HepG2 (cell line): ENCODE measurements around the gene EFCAB8. TPM values are rescaled to one million over a fixed set of nuclear protein-coding genes. Genes with fewer than 3 reads are reported as not detected.
A peak's percentile ranks its signal among the peaks of the same experiment; 100 is the strongest.

Experiments
- FOSL2 ChIP-seq: sonication (generic); formaldehyde crosslinking; IDR thresholded peaks from 2 replicates; pipeline ENCODE4 v1.4.0; 2020; ENCODE audit warnings: missing genetic modification reagents
- KLF9 ChIP-seq: IDR thresholded peaks from 2 replicates; pipeline ENCODE4 v1.6.1; 2016; ENCODE audit warnings: low read depth
- MAZ ChIP-seq, 2 experiments: sonication (generic) in 1 of 2; formaldehyde crosslinking in 1 of 2; IDR thresholded peaks; 2 replicates each; pipeline versions ENCODE4 v1.5.0 to v1.6.1; 2012 to 2020; ENCODE audit warnings: low read depth in 2 of 2, mild to moderate bottlenecking in 2 of 2, borderline replicate concordance in 1 of 2, improper control_type of control experiment in 1 of 2, low read length in 1 of 2, missing genetic modification reagents in 1 of 2, moderate library complexity in 1 of 2
- MIER2 ChIP-seq: IDR thresholded peaks from 2 replicates; pipeline ENCODE4 v1.6.1; 2016; ENCODE audit warnings: missing biosample characterization, missing genetic modification reagents
- MYNN ChIP-seq: sonication (generic); formaldehyde crosslinking; IDR thresholded peaks from 2 replicates; pipeline ENCODE4 v1.4.0; 2020; ENCODE audit warnings: mild to moderate bottlenecking, low read depth, missing genetic modification reagents
- NFATC3 ChIP-seq: sonication (generic); formaldehyde crosslinking; IDR thresholded peaks from 2 replicates; pipeline ENCODE4 v1.5.1; 2020; ENCODE audit warnings: mild to moderate bottlenecking, missing genetic modification reagents
- SIX1 ChIP-seq: sonication (generic); formaldehyde crosslinking; IDR thresholded peaks from 2 replicates; pipeline ENCODE4 v1.4.0; 2020; ENCODE audit warnings: missing genetic modification reagents, borderline replicate concordance
- SMAD9 ChIP-seq: sonication (generic); formaldehyde crosslinking; IDR thresholded peaks from 2 replicates; pipeline ENCODE4 v1.5.1; 2020; ENCODE audit warnings: mild to moderate bottlenecking, missing genetic modification reagents
- SRSF1 ChIP-seq: fragments of 200-400 bp; formaldehyde crosslinking; optimal IDR thresholded peaks from 2 replicates; pipeline ENCODE3; 2017; ENCODE audit warnings: mild to moderate bottlenecking, low read depth, low read length, moderate library complexity
- WIZ ChIP-seq: sonication (generic); formaldehyde crosslinking; IDR thresholded peaks from 2 replicates; pipeline ENCODE4 v1.5.1; 2020; ENCODE audit warnings: mild to moderate bottlenecking, missing genetic modification reagents
- ZBTB7B ChIP-seq: sonication (generic); formaldehyde crosslinking; IDR thresholded peaks from 2 replicates; pipeline ENCODE4 v1.4.0; 2020; ENCODE audit warnings: missing genetic modification reagents
- ZFY ChIP-seq: sonication (generic); formaldehyde crosslinking; IDR thresholded peaks from 2 replicates; pipeline ENCODE4 v1.4.0; 2020; ENCODE audit warnings: missing genetic modification reagents
- ZNF20 ChIP-seq: sonication (generic); formaldehyde crosslinking; IDR thresholded peaks from 2 replicates; pipeline ENCODE4 v1.4.0; 2020; ENCODE audit warnings: mild to moderate bottlenecking, moderate library complexity, missing genetic modification reagents
- ZNF235 ChIP-seq: sonication (generic); formaldehyde crosslinking; IDR thresholded peaks from 2 replicates; pipeline ENCODE4 v1.8.1; 2023; ENCODE audit warnings: mild to moderate bottlenecking, missing genetic modification reagents, borderline replicate concordance
- ZNF282 ChIP-seq: fragments of 450-650 bp; IDR thresholded peaks from 2 replicates; pipeline ENCODE4 v1.6.1; 2018; ENCODE audit not compliant: partially characterized antibody
- ZNF547 ChIP-seq: sonication (generic); formaldehyde crosslinking; IDR thresholded peaks from 2 replicates; pipeline ENCODE4 v1.5.1; 2020; ENCODE audit warnings: mild to moderate bottlenecking, missing genetic modification reagents
- polyA plus RNA-seq, 8 experiments: library from polyadenylated mRNA; depleted of rRNA in 3 of 8; stranded (reverse) in 7 of 8; unstranded in 1 of 8; fragments of >200 nt; fragmentation: Illumina TruSeq in 4 of 8; extraction: Trizol in 4 of 8; gene quantifications; 2 replicates each; pipeline versions ENCODE4 v1.2.1 to v1.2.3, GENCODE V29; 2011 to 2016; ENCODE audit warnings: low read depth in 4 of 8, missing spikeins in 1 of 8, mixed read lengths in 1 of 8; ENCODE audit not compliant: insufficient read depth in 1 of 8
- total RNA-seq, 5 experiments: library from RNA; depleted of rRNA; stranded (reverse); fragments of >200 nt; fragmentation: Illumina TruSeq; extraction: Trizol; gene quantifications; 2 replicates each; pipeline ENCODE4 v1.2.3, GENCODE V29; 2016; ENCODE audit warnings: low read depth in 1 of 5
- TF ChIP-seq, protein P1 (sequence below): sonication (generic); formaldehyde crosslinking; IDR thresholded peaks from 2 replicates; pipeline ENCODE4 v1.9.0; 2021; ENCODE audit warnings: missing genetic modification reagents, borderline replicate concordance
- TF ChIP-seq, protein P2 (sequence below): sonication (generic); formaldehyde crosslinking; IDR thresholded peaks from 2 replicates; pipeline ENCODE4 v1.5.0; 2020; ENCODE audit warnings: missing genetic modification reagents
- TF ChIP-seq, protein P3 (sequence below): sonication (generic); IDR thresholded peaks from 2 replicates; pipeline ENCODE4 v1.6.1; 2016; ENCODE audit warnings: low read depth, borderline replicate concordance

EFCAB8 gene
- total and polyA plus RNA-seq, 2 of the 13 experiments (the other 11 are each of a cell fraction or from before 2014, with no cell fraction given) = 0.15 to 0.22 TPM

DNA sequence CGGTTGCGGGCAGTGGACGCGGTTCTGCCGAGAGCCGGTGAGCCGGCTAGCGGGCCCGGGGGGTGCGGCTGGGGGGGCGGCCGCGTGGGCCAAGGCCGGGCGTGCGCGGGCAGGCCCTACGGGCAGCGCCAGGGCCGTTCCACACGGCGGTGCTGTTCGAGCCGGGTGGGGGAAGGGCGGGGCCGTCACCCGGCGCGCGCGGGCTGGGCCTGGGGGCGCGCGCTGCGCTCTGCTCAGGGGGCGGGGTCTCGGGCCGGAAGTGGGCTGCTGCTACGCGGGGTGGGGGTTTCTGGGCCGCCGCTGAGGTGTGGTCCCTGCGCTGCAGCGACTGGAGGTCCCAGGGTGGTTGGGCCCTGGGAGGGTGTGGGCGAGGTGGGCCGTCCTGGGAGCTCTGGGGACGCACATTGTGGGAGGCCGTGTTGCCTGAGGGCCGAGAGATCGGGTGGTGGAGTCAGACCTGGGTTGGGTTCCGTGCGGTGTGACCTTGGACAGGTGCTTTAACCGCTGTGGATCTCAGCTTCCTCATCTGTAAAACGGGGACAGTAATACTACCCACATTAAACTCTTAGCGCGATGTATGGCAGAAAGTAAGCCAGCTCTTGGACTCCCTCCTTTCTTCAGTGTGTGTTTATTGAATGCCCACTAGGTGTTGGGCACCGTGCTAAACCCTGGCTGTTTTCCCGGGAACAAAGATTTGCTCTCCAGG lies 38.6 kb upstream of the EFCAB8 start (continued):
- peak; percentile 37; the same call in 1 of the 2 replicates for TF ChIP-seq MAZ (IDR thresholded peaks at IDR 0.05; ENCODE audit: borderline replicate concordance, low read depth, low read length)
- peak; percentile 81; the same call in 1 of the 2 replicates for TF ChIP-seq MAZ (CRISPR knock-in tag; IDR thresholded peaks at IDR 0.05; ENCODE audit: low read depth)
- TF ChIP-seq WIZ (CRISPR knock-in tag) = peak; percentile 28; the same call in 1 of the 2 replicates
- TF ChIP-seq, protein P1, sequence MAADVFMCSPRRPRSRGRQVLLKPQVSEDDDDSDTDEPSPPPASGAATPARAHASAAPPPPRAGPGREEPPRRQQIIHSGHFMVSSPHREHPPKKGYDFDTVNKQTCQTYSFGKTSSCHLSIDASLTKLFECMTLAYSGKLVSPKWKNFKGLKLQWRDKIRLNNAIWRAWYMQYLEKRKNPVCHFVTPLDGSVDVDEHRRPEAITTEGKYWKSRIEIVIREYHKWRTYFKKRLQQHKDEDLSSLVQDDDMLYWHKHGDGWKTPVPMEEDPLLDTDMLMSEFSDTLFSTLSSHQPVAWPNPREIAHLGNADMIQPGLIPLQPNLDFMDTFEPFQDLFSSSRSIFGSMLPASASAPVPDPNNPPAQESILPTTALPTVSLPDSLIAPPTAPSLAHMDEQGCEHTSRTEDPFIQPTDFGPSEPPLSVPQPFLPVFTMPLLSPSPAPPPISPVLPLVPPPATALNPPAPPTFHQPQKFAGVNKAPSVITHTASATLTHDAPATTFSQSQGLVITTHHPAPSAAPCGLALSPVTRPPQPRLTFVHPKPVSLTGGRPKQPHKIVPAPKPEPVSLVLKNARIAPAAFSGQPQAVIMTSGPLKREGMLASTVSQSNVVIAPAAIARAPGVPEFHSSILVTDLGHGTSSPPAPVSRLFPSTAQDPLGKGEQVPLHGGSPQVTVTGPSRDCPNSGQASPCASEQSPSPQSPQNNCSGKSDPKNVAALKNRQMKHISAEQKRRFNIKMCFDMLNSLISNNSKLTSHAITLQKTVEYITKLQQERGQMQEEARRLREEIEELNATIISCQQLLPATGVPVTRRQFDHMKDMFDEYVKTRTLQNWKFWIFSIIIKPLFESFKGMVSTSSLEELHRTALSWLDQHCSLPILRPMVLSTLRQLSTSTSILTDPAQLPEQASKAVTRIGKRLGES = no peak
- TF ChIP-seq, protein P2, sequence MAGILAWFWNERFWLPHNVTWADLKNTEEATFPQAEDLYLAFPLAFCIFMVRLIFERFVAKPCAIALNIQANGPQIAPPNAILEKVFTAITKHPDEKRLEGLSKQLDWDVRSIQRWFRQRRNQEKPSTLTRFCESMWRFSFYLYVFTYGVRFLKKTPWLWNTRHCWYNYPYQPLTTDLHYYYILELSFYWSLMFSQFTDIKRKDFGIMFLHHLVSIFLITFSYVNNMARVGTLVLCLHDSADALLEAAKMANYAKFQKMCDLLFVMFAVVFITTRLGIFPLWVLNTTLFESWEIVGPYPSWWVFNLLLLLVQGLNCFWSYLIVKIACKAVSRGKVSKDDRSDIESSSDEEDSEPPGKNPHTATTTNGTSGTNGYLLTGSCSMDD (CRISPR knock-in tag) = no peak
- TF ChIP-seq SIX1 = no peak
- 0 out of 2 replicates have a peak, but pooled peaks have one; percentile 62 for TF ChIP-seq SMAD9 (CRISPR knock-in tag)
- TF ChIP-seq ZFY (CRISPR knock-in tag) = peak; percentile 86
- TF ChIP-seq FOSL2 (CRISPR knock-in tag) = no peak
- no peak for TF ChIP-seq NFATC3 (CRISPR knock-in tag)
- no peak for TF ChIP-seq ZNF20 (CRISPR knock-in tag)
- peak; percentile 74; the same call in 1 of the 2 replicates for TF ChIP-seq ZNF235 (CRISPR knock-in tag)
- TF ChIP-seq KLF9 (CRISPR knock-in tag) = no peak
- TF ChIP-seq ZNF282 = no peak
- peak; percentile 61 for TF ChIP-seq SRSF1
- no peak; the same call in 1 of the 2 replicates for TF ChIP-seq MYNN (CRISPR knock-in tag)
- TF ChIP-seq, protein P3, sequence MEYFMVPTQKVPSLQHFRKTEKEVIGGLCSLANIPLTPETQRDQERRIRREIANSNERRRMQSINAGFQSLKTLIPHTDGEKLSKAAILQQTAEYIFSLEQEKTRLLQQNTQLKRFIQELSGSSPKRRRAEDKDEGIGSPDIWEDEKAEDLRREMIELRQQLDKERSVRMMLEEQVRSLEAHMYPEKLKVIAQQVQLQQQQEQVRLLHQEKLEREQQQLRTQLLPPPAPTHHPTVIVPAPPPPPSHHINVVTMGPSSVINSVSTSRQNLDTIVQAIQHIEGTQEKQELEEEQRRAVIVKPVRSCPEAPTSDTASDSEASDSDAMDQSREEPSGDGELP = peak; percentile 41; the same call in 1 of the 2 replicates
- no peak; the same call in none of the 2 replicates for TF ChIP-seq ZNF547 (CRISPR knock-in tag)
- TF ChIP-seq MIER2 (CRISPR knock-in tag) = no peak
- TF ChIP-seq ZBTB7B (CRISPR knock-in tag) = peak; percentile 89
